K562 (cell line): ENCODE data around the gene ZNF837. TPM values are rescaled to one million over a fixed set of nuclear protein-coding genes. Genes with fewer than 3 reads are reported as not detected.

ENCODE experiments used
- ELF1 ChIP-seq: fragments of 200-800 bp; sonication (Bioruptor generic); IDR thresholded peaks from 2 replicates; pipeline ENCODE4 v1.6.1; 2016; ENCODE audit warnings: missing genetic modification characterization, missing compliant biosample characterization
- FUS ChIP-seq: fragments of 200-400 bp; formaldehyde crosslinking; optimal IDR thresholded peaks from 2 replicates; pipeline ENCODE3; 2017; ENCODE audit warnings: low read depth, low read length
- HSF4 ChIP-seq: fragments of 250-450 bp; sonication (Bioruptor Pico); IDR thresholded peaks from 2 replicates; pipeline ENCODE4 v2.1.2; 2022; ENCODE audit warnings: mild to moderate bottlenecking, moderate library complexity, borderline replicate concordance
- MEF2A ChIP-seq: IDR thresholded peaks from 2 replicates; pipeline ENCODE4 v1.6.1; 2011; ENCODE audit warnings: low read depth, mild to moderate bottlenecking, low read length, moderate library complexity; ENCODE audit not compliant: control insufficient read depth
- NCOA4 ChIP-seq: fragments of 450-650 bp; IDR thresholded peaks from 2 replicates; pipeline ENCODE4 v1.6.1; 2018; ENCODE audit warnings: mild to moderate bottlenecking; ENCODE audit not compliant: partially characterized antibody
- RNF219 ChIP-seq: fragments of 250-450 bp; sonication (Bioruptor Pico); IDR thresholded peaks from 2 replicates; pipeline ENCODE4 v1.5.0; 2022; ENCODE audit warnings: mild to moderate bottlenecking
- TAF7 ChIP-seq: fragments of 450-650 bp; IDR thresholded peaks from 2 replicates; pipeline ENCODE4 v1.6.1; 2016; ENCODE audit warnings: missing genetic modification characterization, missing compliant biosample characterization
- TCFL5 ChIP-seq: fragments of 250-450 bp; sonication (Bioruptor Pico); conservative IDR thresholded peaks from 2 replicates; pipeline ENCODE4 v1.6.1; 2021; ENCODE audit warnings: mild to moderate bottlenecking, moderate library complexity, matching md5 sums
- THAP12 ChIP-seq: fragments of 250-450 bp; sonication (Bioruptor Pico); IDR thresholded peaks from 2 replicates; pipeline ENCODE4 v1.9.0; 2021; ENCODE audit warnings: mild to moderate bottlenecking, inconsistent platforms
- TSHZ1 ChIP-seq: fragments of 250-450 bp; sonication (Bioruptor Pico); IDR thresholded peaks from 2 replicates; pipeline ENCODE4 v1.4.0; 2020; ENCODE audit warnings: mild to moderate bottlenecking, moderate library complexity
- ZNF133 ChIP-seq: fragments of 250-450 bp; sonication (Bioruptor Pico); IDR thresholded peaks from 2 replicates; pipeline ENCODE4 v1.4.0; 2020; ENCODE audit warnings: mild to moderate bottlenecking
- ZNF431 ChIP-seq: sonication (generic); formaldehyde crosslinking; IDR thresholded peaks from 2 replicates; pipeline ENCODE4 v1.8.0; 2022; ENCODE audit warnings: mild to moderate bottlenecking, missing genetic modification reagents
- ZNF518B ChIP-seq: fragments of 250-450 bp; sonication (Bioruptor Pico); IDR thresholded peaks from 2 replicates; pipeline ENCODE4 v1.5.0; 2021; ENCODE audit warnings: mild to moderate bottlenecking, moderate library complexity
- ZNF75A ChIP-seq: fragments of 450-650 bp; formaldehyde crosslinking; IDR thresholded peaks from 2 replicates; pipeline ENCODE4 v1.4.0; 2020; ENCODE audit warnings: mild to moderate bottlenecking
- polyA plus RNA-seq, 8 experiments: library from polyadenylated mRNA; depleted of rRNA in 4 of 8; stranded (reverse) in 5 of 8; unstranded in 3 of 8; fragments of >200 nt; fragmentation: Nextera tagmentation in 2 of 8; fragmentation: Illumina TruSeq in 1 of 8; extraction: Ambion mirVana in 2 of 8; extraction: Trizol in 1 of 8; gene quantifications; 2 replicates each; pipeline versions ENCODE4 v1.2.1 to v1.2.3, GENCODE V29; 2011 to 2014; ENCODE audit warnings: inconsistent platforms in 1 of 8, missing spikeins in 1 of 8
- total RNA-seq, 7 experiments: library from RNA; depleted of rRNA in 6 of 7; stranded (reverse); fragments of >200 nt in 6 of 7; fragmentation: Illumina TruSeq in 2 of 7; extraction: Trizol in 2 of 7; gene quantifications; 2 replicates each; pipeline versions ENCODE4 v1.2.1 to v1.2.3, GENCODE V29; 2011 to 2021; ENCODE audit warnings: low replicate concordance in 1 of 7

ZNF837 gene
- total and polyA plus RNA-seq, 9 of the 15 experiments (the other 6 are each of a cell fraction or from before 2014, with no cell fraction given), result 0.11 to 2.1 (median 0.57) TPM; not detected in 4

GRCh38 chr19:58380662-58381459, at the start of gene ZNF837 (continued):
- TF ChIP-seq TSHZ1 (CRISPR knock-in tag) (no peak), HSF4 (CRISPR knock-in tag) (no peak), FUS (no peak), ZNF75A (CRISPR knock-in tag) (no peak), THAP12 (CRISPR knock-in tag) (peak; percentile 88), ZNF133 (no peak), ZNF431 (CRISPR knock-in tag) (no peak), NCOA4 (no peak), RNF219 (no peak), ZNF518B (CRISPR knock-in tag) (no peak), ELF1 (tag) (peak; percentile 94), TCFL5 (no peak), TAF7 (tag) (peak; percentile 83), MEF2A (no peak)
